Osteocyte (in vitro differentiated cells): ENCODE measurements around the gene EIF6. TPM values are rescaled to one million over a fixed set of nuclear protein-coding genes. Genes with fewer than 3 reads are reported as not detected.

Experiments used
- DNase-seq: peaks from one replicate; pipeline ENCODE4 v3.0.0; 2021; ENCODE audit warnings: mixed read lengths; ENCODE audit not compliant: unreplicated experiment; ENCODE audit errors: extremely low spot score
- H3K27ac Mint-ChIP-seq: one replicate; pipeline ENCODE4 v1.8.0; 2021; ENCODE audit warnings: mild to moderate bottlenecking, mixed read lengths; ENCODE audit not compliant: unreplicated experiment
- H3K27me3 Mint-ChIP-seq: one replicate; pipeline ENCODE4 v1.8.0; 2021; ENCODE audit warnings: mixed read lengths; ENCODE audit not compliant: unreplicated experiment
- H3K36me3 Mint-ChIP-seq: one replicate; pipeline ENCODE4 v1.8.0; 2021; ENCODE audit warnings: mixed read lengths; ENCODE audit not compliant: unreplicated experiment
- H3K4me1 Mint-ChIP-seq: one replicate; pipeline ENCODE4 v1.8.0; 2021; ENCODE audit warnings: mixed read lengths; ENCODE audit not compliant: unreplicated experiment
- H3K4me3 Mint-ChIP-seq: one replicate; pipeline ENCODE4 v1.8.0; 2021; ENCODE audit warnings: mild to moderate bottlenecking, moderate library complexity, mixed read lengths; ENCODE audit not compliant: unreplicated experiment
- H3K9me3 Mint-ChIP-seq: one replicate; pipeline ENCODE4 v1.8.0; 2021; ENCODE audit warnings: mixed read lengths; ENCODE audit not compliant: unreplicated experiment
- CTCF ChIP-seq: fragments of 200-600 bp; sonication (generic); IDR thresholded peaks from 2 replicates; pipeline ENCODE4 v1.5.0; 2021; ENCODE audit warnings: antibody characterized with exemption, mild to moderate bottlenecking, moderate library complexity
- total RNA-seq: library from RNA; stranded (reverse); gene quantifications from 2 replicates; pipeline ENCODE4 v1.2.1, GENCODE V29; 2021

EIF6 gene
- total RNA-seq, 1 donor from 2014 or later = 131 TPM

GRCh38 chr20:35270021-35270902 is 14.3 kb downstream of the EIF6 start:
- no peaks in the 10 kb centered on the region for H3K27me3 Mint-ChIP-seq
- H3K36me3 Mint-ChIP-seq = peaks cover 10% of the 10 kb centered on the region
- H3K4me3 Mint-ChIP-seq = no peak overlapping the region
- DNase-seq = no peak
- H3K9me3 Mint-ChIP-seq = no peaks in the 10 kb centered on the region
- H3K4me1 Mint-ChIP-seq = no peaks in the 10 kb centered on the region
- peak overlapping the region; percentile 5 for H3K27ac Mint-ChIP-seq
- TF ChIP-seq CTCF = no peak

GRCh38 chr20:35269055-35269781 is 15.4 kb downstream of the EIF6 start:
- TF ChIP-seq CTCF = peak; percentile 79
- Mint-ChIP-seq H3K9me3 (no peaks in the 10 kb centered on the region), H3K4me1 (no peaks in the 10 kb centered on the region), H3K4me3 (no peak overlapping the region), H3K27ac (no peak overlapping the region), H3K27me3 (no peaks in the 10 kb centered on the region), H3K36me3 (peaks cover 13% of the 10 kb centered on the region)
- DNase-seq = no peak

GRCh38 chr20:35267092-35267491 is 17.5 kb downstream of the EIF6 start:
- H3K27me3 Mint-ChIP-seq = no peaks in the 10 kb centered on the region
- H3K27ac Mint-ChIP-seq = no peak overlapping the region
- H3K4me1 Mint-ChIP-seq = peaks cover 12% of the 10 kb centered on the region
- no peak for DNase-seq
- H3K36me3 Mint-ChIP-seq = peaks cover 18% of the 10 kb centered on the region
- no peak overlapping the region for H3K4me3 Mint-ChIP-seq
- no peak for TF ChIP-seq CTCF
- H3K9me3 Mint-ChIP-seq = no peaks in the 10 kb centered on the region

- no peaks in the 10 kb centered on the region for H3K27me3 Mint-ChIP-seq
- H3K4me3 Mint-ChIP-seq = no peak overlapping the region
- no peak for TF ChIP-seq CTCF
- H3K9me3 Mint-ChIP-seq = no peaks in the 10 kb centered on the region
- peaks cover 18% of the 10 kb centered on the region for H3K36me3 Mint-ChIP-seq
- H3K27ac Mint-ChIP-seq = no peak overlapping the region
- H3K4me1 Mint-ChIP-seq = peaks cover 12% of the 10 kb centered on the region
- no peak for DNase-seq
These were observed 19.8 kb downstream of the EIF6 start for GRCh38 chr20:35264755-35265154.
